ENCODE measurements around the gene CAPN3.

DNA sequence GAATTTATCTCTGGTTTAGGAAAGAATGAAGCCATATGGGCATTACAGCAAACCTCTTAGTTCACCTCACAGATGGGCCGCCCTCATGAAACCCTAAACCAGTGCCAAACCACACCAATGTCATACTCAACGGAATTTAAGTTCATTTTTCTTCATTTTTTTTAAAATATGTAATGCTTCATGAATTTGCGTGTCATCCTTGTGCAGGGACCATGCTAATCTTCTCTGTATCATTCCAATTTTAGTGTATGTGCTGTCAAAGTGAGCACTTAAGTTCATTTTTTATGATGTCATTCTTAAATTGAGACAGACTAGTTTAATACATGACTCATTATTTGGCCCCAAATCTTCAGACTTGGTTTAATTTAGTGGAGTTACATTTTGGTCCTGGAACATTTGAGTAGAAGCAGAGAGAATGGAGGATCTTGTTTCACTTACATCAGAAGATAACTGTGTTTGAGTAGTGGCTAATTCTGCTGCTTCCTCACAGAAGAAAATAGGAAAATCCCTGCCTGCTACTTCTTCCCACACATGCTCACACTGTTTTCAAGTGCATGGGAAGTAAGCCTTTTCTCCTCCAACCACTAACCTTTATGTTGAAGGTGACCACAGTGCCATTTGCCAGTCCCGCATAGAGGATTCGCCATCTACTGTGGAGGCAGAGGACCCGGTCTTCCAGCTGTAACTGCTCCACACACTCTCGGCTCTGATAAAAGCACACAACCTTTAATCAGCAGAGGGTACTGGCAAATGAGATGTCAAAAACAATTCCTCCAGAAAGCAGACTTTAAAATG is 68.3 kb downstream of the CAPN3 start:
- TF ChIP-seq, protein P1, sequence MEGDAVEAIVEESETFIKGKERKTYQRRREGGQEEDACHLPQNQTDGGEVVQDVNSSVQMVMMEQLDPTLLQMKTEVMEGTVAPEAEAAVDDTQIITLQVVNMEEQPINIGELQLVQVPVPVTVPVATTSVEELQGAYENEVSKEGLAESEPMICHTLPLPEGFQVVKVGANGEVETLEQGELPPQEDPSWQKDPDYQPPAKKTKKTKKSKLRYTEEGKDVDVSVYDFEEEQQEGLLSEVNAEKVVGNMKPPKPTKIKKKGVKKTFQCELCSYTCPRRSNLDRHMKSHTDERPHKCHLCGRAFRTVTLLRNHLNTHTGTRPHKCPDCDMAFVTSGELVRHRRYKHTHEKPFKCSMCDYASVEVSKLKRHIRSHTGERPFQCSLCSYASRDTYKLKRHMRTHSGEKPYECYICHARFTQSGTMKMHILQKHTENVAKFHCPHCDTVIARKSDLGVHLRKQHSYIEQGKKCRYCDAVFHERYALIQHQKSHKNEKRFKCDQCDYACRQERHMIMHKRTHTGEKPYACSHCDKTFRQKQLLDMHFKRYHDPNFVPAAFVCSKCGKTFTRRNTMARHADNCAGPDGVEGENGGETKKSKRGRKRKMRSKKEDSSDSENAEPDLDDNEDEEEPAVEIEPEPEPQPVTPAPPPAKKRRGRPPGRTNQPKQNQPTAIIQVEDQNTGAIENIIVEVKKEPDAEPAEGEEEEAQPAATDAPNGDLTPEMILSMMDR (IDR thresholded peaks at IDR 0.05) = no peak
- no peak for TF ChIP-seq POLR2A (IDR thresholded peaks at IDR 0.05)
